ENCODE results near the gene CHD5.

DNA sequence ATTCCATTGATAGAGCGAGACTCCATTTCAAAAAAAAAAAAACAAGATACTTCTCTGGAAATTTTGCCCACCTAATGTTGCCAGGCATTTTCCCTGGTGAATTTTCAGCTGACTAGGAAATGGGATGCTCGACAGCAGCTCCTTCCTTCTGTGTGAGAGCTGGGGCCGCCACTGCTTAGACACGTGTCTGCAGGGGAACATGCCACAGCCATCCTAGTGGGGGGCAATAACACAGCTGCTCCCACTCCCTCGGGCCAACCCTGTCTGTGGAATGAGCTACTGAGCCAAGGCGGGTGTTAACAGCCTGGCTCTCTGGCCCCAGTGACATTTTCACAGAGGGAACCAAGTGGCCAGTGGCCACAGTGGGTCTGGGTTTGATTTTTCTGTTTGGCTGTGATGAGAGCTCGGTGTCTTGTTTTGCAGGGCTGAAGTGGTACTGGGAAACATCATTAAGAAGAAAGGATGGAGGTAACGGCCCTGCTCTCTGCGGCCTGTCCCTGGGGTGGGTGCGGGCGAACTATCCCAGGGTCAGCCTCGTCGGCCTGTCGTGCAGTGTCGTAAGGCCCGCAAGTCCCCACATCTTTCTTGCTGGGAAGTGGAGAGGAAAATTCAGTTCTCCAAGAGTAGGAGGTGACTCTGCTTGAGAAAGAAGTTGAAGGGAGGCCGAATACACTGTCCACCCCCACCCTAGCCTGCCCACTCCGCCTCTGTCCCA is 95.2 kb downstream of the CHD5 start:
- TF ChIP-seq EZH2 (IDR thresholded peaks at IDR 0.05; ENCODE audit: insufficient read depth, poor library complexity, severe bottlenecking) (no peak), EZH2phosphoT487 (IDR thresholded peaks at IDR 0.05; ENCODE audit: insufficient read depth, low read depth) (no peak)

All from GM23248 (cell line).